Esophagus squamous epithelium (tissue), 5 donors: ENCODE results near the gene VILL. TPM values are rescaled to one million over a fixed set of nuclear protein-coding genes. Genes with fewer than 3 reads are reported as not detected.

Experiments used
- DNase-seq: peaks from one replicate; lab custom pipeline; 2025; lab: John Stamatoyannopoulos, UW
- H3K27ac ChIP-seq, 4 donors: fragments of 200-600 bp; sonication (generic); one replicate each; pipeline ENCODE4 v1.5.1; 2016 to 2019; ENCODE audit warnings: mild to moderate bottlenecking in 1 of 4
- H3K27me3 ChIP-seq, 4 donors: fragments of 200-600 bp; sonication (generic); 1 replicate in 3 of 4; 2 replicates in 1 of 4; pipeline versions ENCODE4 v1.5.1 to v1.6.0; 2017 to 2021; ENCODE audit warnings: antibody characterized with exemption in 1 of 4
- H3K36me3 ChIP-seq, 3 donors: fragments of 200-600 bp; sonication (generic); one replicate each; pipeline ENCODE4 v1.5.1; 2016 to 2019
- H3K4me1 ChIP-seq, 3 donors: fragments of 200-600 bp; sonication (generic); one replicate each; pipeline ENCODE4 v1.5.1; 2017 to 2019
- H3K4me3 ChIP-seq, 4 donors: fragments of 200-600 bp; sonication (generic); 1 replicate in 3 of 4; 2 replicates in 1 of 4; pipeline ENCODE4 v1.5.1; 2016 to 2019; ENCODE audit warnings: mild to moderate bottlenecking in 2 of 4, moderate library complexity in 1 of 4
- H3K9me3 ChIP-seq, 3 donors: fragments of 200-600 bp; sonication (generic); one replicate each; pipeline ENCODE4 v1.5.1; 2016 to 2019
- POLR2A ChIP-seq, 4 donors: fragments of 450-650 bp; IDR thresholded peaks; one replicate each; pipeline ENCODE4 v1.6.1; 2017; ENCODE audit warnings: antibody characterized with exemption in 4 of 4, mild to moderate bottlenecking in 4 of 4, moderate library complexity in 3 of 4
- WGBS, 2 donors: methylation state at CpG; one replicate each; pipeline ENCODE4 v1.1.5; 2018; 5-methylcytosine and 5-hydroxymethylcytosine counted together
- intact Hi-C: fragments of 100-400 bp; cut with DNase I; formaldehyde crosslinking; loops from one replicate; pipeline ENCODE4 v1.15.0; 2022
- total RNA-seq, 4 donors: library from RNA; depleted of rRNA; stranded (reverse); fragments of >200 nt; gene quantifications; one replicate each; pipeline ENCODE4 v1.1.0, GENCODE V29; 2016
- TF ChIP-seq, protein P1 (sequence below), 6 experiments: fragments of 450-650 bp in 4 of 6; fragments of 200-600 bp in 2 of 6; sonication (generic) in 2 of 6; IDR thresholded peaks; one replicate each; pipeline ENCODE4 v1.5.1; 2016 to 2019; ENCODE audit warnings: antibody characterized with exemption in 6 of 6, mild to moderate bottlenecking in 4 of 6, moderate library complexity in 4 of 6
- donor health status: DM: yes; HTN: yes; CAD: no.

Gene VILL
- total RNA-seq, 4 donors from 2014 or later = 5.5 to 13.0 (median 6.1) TPM

- H3K36me3 ChIP-seq = peaks cover 7 to 99% (median 20%) of the 10 kb centered on the region in 3 donors
- no peak overlapping the region for H3K27ac ChIP-seq
- TF ChIP-seq, protein P1, sequence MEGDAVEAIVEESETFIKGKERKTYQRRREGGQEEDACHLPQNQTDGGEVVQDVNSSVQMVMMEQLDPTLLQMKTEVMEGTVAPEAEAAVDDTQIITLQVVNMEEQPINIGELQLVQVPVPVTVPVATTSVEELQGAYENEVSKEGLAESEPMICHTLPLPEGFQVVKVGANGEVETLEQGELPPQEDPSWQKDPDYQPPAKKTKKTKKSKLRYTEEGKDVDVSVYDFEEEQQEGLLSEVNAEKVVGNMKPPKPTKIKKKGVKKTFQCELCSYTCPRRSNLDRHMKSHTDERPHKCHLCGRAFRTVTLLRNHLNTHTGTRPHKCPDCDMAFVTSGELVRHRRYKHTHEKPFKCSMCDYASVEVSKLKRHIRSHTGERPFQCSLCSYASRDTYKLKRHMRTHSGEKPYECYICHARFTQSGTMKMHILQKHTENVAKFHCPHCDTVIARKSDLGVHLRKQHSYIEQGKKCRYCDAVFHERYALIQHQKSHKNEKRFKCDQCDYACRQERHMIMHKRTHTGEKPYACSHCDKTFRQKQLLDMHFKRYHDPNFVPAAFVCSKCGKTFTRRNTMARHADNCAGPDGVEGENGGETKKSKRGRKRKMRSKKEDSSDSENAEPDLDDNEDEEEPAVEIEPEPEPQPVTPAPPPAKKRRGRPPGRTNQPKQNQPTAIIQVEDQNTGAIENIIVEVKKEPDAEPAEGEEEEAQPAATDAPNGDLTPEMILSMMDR (IDR thresholded peaks at IDR 0.05) = no peak
- no peak for TF ChIP-seq POLR2A (IDR thresholded peaks at IDR 0.05)
- H3K4me1 ChIP-seq = no peaks in the 10 kb centered on the region
- WGBS, 2 donors = 64 to 76% methylated on average over 3 of the region's 3 CpGs
- no peak for DNase-seq
- H3K9me3 ChIP-seq = peaks cover 0 to 6% (median 0%) of the 10 kb centered on the region in 3 donors
- no peaks in the 10 kb centered on the region for H3K27me3 ChIP-seq
- intact Hi-C loops = no loop called here
- H3K4me3 ChIP-seq = no peak overlapping the region
Observed at GRCh38 chr3:38015485-38015884, 24.9 kb downstream of the VILL start.

GRCh38 chr3:38015984-38016383, 25.4 kb downstream of the VILL start:
- Histone ChIP-seq H3K36me3 (peaks cover 7 to 99% (median 20%) of the 10 kb centered on the region in 3 donors), H3K4me3 (no peak overlapping the region), H3K9me3 (peaks cover 0 to 6% (median 0%) of the 10 kb centered on the region in 3 donors), H3K27ac (no peak overlapping the region), H3K4me1 (no peaks in the 10 kb centered on the region), H3K27me3 (no peaks in the 10 kb centered on the region)
- intact Hi-C loops = no loop called here
- DNase-seq = no peak
- TF ChIP-seq, protein P1 (IDR thresholded peaks at IDR 0.05) = no peak
- TF ChIP-seq POLR2A (IDR thresholded peaks at IDR 0.05) = no peak
- WGBS, 2 donors = 100% methylated on average over 2 to 3 of the region's 3 CpGs

DNA sequence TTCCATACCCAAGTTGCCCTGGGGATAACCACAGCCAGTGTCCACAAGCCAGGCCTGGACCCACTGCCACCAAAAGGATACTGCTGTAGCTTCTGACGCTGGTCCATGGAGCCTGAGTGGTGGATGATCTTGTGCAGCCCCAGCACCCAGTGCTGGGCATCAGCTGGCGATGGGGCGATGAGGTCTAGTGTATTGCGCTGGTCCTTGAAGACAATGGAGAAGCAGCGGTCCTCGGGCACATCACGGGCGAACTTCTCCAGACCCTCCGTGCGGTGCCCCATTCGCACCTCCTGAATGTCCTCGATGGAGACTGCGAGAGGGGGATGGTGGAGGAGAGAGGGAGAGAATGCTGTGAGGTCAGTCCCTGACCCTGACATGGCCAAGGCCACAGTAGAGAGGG, 25.8 kb downstream of the VILL start:
- Histone ChIP-seq H3K27ac (no peak overlapping the region), H3K9me3 (peaks cover 0 to 6% (median 0%) of the 10 kb centered on the region in 3 donors), H3K27me3 (no peaks in the 10 kb centered on the region), H3K4me1 (no peaks in the 10 kb centered on the region), H3K4me3 (no peak overlapping the region), H3K36me3 (peaks cover 7 to 96% (median 20%) of the 10 kb centered on the region in 3 donors)
- intact Hi-C loops = no loop called here
- TF ChIP-seq POLR2A (IDR thresholded peaks at IDR 0.05) = no peak
- TF ChIP-seq, protein P1 (IDR thresholded peaks at IDR 0.05) = no peak
- DNase-seq = no peak
- no CpG with 5 or more reads among the region's 13 CpGs for WGBS, 2 donors

DNA sequence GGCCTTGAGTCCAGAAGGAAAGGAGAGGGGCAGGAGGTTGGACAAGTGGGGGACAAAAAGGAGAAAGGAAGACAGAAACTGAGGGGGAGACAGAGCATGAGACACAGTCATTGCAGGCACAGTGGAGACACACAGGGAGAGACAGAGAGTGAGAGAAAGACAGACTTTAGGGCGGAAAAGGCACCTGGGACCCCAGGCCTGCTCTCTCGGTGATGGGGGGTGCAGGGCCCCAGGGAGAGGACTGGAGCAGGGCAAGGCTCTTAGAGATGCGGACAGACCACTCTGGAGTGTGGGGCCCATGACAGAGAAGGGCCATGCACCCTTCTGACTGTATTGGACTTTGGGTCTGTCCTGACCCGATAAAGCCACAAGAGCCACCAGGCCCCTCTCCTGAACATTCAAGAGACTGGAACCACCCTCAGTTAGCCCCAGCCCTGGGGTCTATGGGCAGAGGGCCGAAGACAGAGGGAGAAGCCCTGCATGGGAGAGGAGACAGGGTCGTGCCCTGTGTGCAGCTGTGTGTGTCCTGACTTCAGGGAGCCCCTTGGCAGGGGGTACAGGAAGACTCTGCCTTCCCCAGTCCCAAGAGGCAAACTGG, 26.4 kb downstream of the VILL start:
- no peaks in the 10 kb centered on the region for H3K4me1 ChIP-seq
- 75 to 100% methylated on average over 3 to 6 of the region's 6 CpGs for WGBS, 2 donors
- DNase-seq = no peak
- H3K4me3 ChIP-seq = no peak overlapping the region
- TF ChIP-seq POLR2A (IDR thresholded peaks at IDR 0.05) = no peak
- TF ChIP-seq, protein P1 (IDR thresholded peaks at IDR 0.05) = no peak
- H3K36me3 ChIP-seq = peaks cover 7 to 91% (median 20%) of the 10 kb centered on the region in 3 donors
- no peaks in the 10 kb centered on the region for H3K27me3 ChIP-seq
- intact Hi-C loops = no loop called here
- H3K27ac ChIP-seq = no peak overlapping the region
- peaks cover 0 to 6% (median 0%) of the 10 kb centered on the region in 3 donors for H3K9me3 ChIP-seq

GRCh38 chr3:38017445-38018295, 27.1 kb downstream of the VILL start:
- TF ChIP-seq, protein P1 (IDR thresholded peaks at IDR 0.05) = no peak
- TF ChIP-seq POLR2A (IDR thresholded peaks at IDR 0.05) = no peak
- DNase-seq = no peak
- intact Hi-C loops = no loop called here
- Histone ChIP-seq H3K9me3 (peaks cover 0 to 6% (median 0%) of the 10 kb centered on the region in 3 donors), H3K27ac (no peak overlapping the region), H3K27me3 (no peaks in the 10 kb centered on the region), H3K4me1 (peaks cover 0 to 4% (median 0%) of the 10 kb centered on the region in 3 donors), H3K4me3 (no peak overlapping the region), H3K36me3 (peaks cover 7 to 83% (median 20%) of the 10 kb centered on the region in 3 donors)
- 74 to 88% methylated on average over 4 to 7 of the region's 9 CpGs for WGBS, 2 donors
